GM21825 (cell line): ENCODE data around the gene CD300E.
"Not testable (repeated sequence)": the region's sequence is repeated elsewhere in the genome, so short reads cannot be mapped to it uniquely, and the experiment has no call there.

Experiments
- ATAC-seq: cut with Tn5 transposase; IDR thresholded peaks from one replicate; pipeline ENCODE4 v1.9.1; 2021; ENCODE audit warnings: mild to moderate bottlenecking, moderate library complexity; ENCODE audit not compliant: unreplicated experiment

Gene CD300E

GRCh38 chr17:74601944-74602572, 21.5 kb downstream of the CD300E start:
- no peak for ATAC-seq

- no peak for ATAC-seq
Measured at GRCh38 chr17:74599448-74599939, 24.0 kb downstream of the CD300E start.

GRCh38 chr17:74599023-74599399, 24.5 kb downstream of the CD300E start:
- ATAC-seq, result no peak

- ATAC-seq, result no peak
Measured at GRCh38 chr17:74598346-74599022, 25.1 kb downstream of the CD300E start.

- no peak for ATAC-seq
Measured at GRCh38 chr17:74597069-74597790, 26.3 kb downstream of the CD300E start.

- no peak for ATAC-seq
Measured at GRCh38 chr17:74595037-74595750, 28.3 kb downstream of the CD300E start.

- ATAC-seq, result no peak
Measured at GRCh38 chr17:74592087-74592990, 31.2 kb downstream of the CD300E start, which contains the start of gene CD300LD. Gene CD300LD (minus strand): TSS chr17:74592283. CDS start chr17:74592202, 81 bp downstream.

GRCh38 chr17:74591503-74591902, 32.0 kb downstream of the CD300E start:
- ATAC-seq, result no peak

GRCh38 chr17:74585711-74586110, 37.8 kb downstream of the CD300E start:
- no peak for ATAC-seq

GRCh38 chr17:74584292-74585060, 39.1 kb downstream of the CD300E start:
- ATAC-seq, result no peak

- ATAC-seq, result no peak
Measured at GRCh38 chr17:74582633-74583032, 40.9 kb downstream of the CD300E start.

- no peak for ATAC-seq
Measured at GRCh38 chr17:74579900-74580299, 43.6 kb downstream of the CD300E start.

GRCh38 chr17:74578979-74579378, 44.6 kb downstream of the CD300E start:
- no peak for ATAC-seq

GRCh38 chr17:74574489-74575142, 48.9 kb downstream of the CD300E start:
- no peak for ATAC-seq

GRCh38 chr17:74573635-74574034, 49.9 kb downstream of the CD300E start:
- not testable (repeated sequence) for ATAC-seq

- ATAC-seq, result no peak
Measured at GRCh38 chr17:74573169-74573568, 50.4 kb downstream of the CD300E start.

GRCh38 chr17:74571621-74572270, 51.8 kb downstream of the CD300E start:
- no peak for ATAC-seq
